Measurements from ENCODE around the gene SIL1. TPM values are rescaled to one million over a fixed set of nuclear protein-coding genes. Genes with fewer than 3 reads are reported as not detected.

SIL1 gene
- total RNA-seq, 3 donors from 2014 or later (not counting 1 experiment from before 2014, with no cell fraction given) = 16.9 to 22.5 (median 22.4) TPM

- no peak for TF ChIP-seq CTCF (IDR thresholded peaks at IDR 0.05)
- peaks cover 12 to 14% of the 10 kb centered on the region in 2 donors for H3K4me1 Mint-ChIP-seq
- no peaks in the 10 kb centered on the region for H3K9me3 Mint-ChIP-seq
- H3K27ac Mint-ChIP-seq = peak overlapping the region in 1 of 2 donors; percentile 35
- H3K9me3 ChIP-seq (ENCODE audit: control insufficient read depth, insufficient read depth, low read length) = no peaks in the 10 kb centered on the region
- 93% methylated on average over 2 of the region's 2 CpGs for WGBS (ENCODE audit: insufficient coverage)
- intact Hi-C loops (cut with micrococcal nuclease) = no loop called here
- no peaks in the 10 kb centered on the region for H3K27me3 ChIP-seq (ENCODE audit: control insufficient read depth, insufficient read depth, low read length)
- no peak overlapping the region for H3K4me3 Mint-ChIP-seq
- no peaks in the 10 kb centered on the region for H3K36me3 ChIP-seq (ENCODE audit: control insufficient read depth, insufficient read depth, low read length)
- no peak overlapping the region for H3K4me3 ChIP-seq (ENCODE audit: low read length)
- H3K4me1 ChIP-seq (ENCODE audit: control insufficient read depth, insufficient read depth, low read length) = no peaks in the 10 kb centered on the region
- no peak overlapping the region for H3K27ac ChIP-seq (ENCODE audit: low read length)
- no peaks in the 10 kb centered on the region for H3K36me3 Mint-ChIP-seq
- H3K27me3 Mint-ChIP-seq (ENCODE audit: low read depth in 2 of 2) = no peaks in the 10 kb centered on the region
- DNase-seq = no peak
- no peak for ATAC-seq
Measured at GRCh38 chr5:138936968-138937345, 261.2 kb downstream of the SIL1 start.

- Mint-ChIP-seq H3K27ac (peak overlapping the region in 1 of 2 donors; percentile 35), H3K4me3 (no peak overlapping the region), H3K9me3 (no peaks in the 10 kb centered on the region), H3K36me3 (peaks cover under 1% of the 10 kb centered on the region), H3K4me1 (peaks cover 12 to 14% of the 10 kb centered on the region in 2 donors), H3K27me3 (ENCODE audit: low read depth in 2 of 2) (no peaks in the 10 kb centered on the region)
- Histone ChIP-seq H3K27me3 (ENCODE audit: control insufficient read depth, insufficient read depth, low read length) (no peaks in the 10 kb centered on the region), H3K27ac (ENCODE audit: low read length) (no peak overlapping the region), H3K9me3 (ENCODE audit: control insufficient read depth, insufficient read depth, low read length) (no peaks in the 10 kb centered on the region), H3K4me1 (ENCODE audit: control insufficient read depth, insufficient read depth, low read length) (no peaks in the 10 kb centered on the region), H3K36me3 (ENCODE audit: control insufficient read depth, insufficient read depth, low read length) (no peaks in the 10 kb centered on the region), H3K4me3 (ENCODE audit: low read length) (no peak overlapping the region)
- 95% methylated on average over 22 of the region's 22 CpGs for WGBS (ENCODE audit: insufficient coverage)
- no peak for ATAC-seq
- no peak for TF ChIP-seq CTCF (IDR thresholded peaks at IDR 0.05)
- no peak for DNase-seq
- intact Hi-C loops (cut with micrococcal nuclease) = no loop called here
Measured at GRCh38 chr5:138936225-138936967, 261.8 kb downstream of the SIL1 start.

GRCh38 chr5:138935466-138935865 is 262.7 kb downstream of the SIL1 start:
- H3K27me3 ChIP-seq (ENCODE audit: control insufficient read depth, insufficient read depth, low read length) = no peaks in the 10 kb centered on the region
- Mint-ChIP-seq H3K4me1 (peaks cover 12 to 14% of the 10 kb centered on the region in 2 donors), H3K27me3 (ENCODE audit: low read depth in 2 of 2) (no peaks in the 10 kb centered on the region), H3K27ac (no peak overlapping the region), H3K4me3 (no peak overlapping the region), H3K36me3 (peaks cover 6% of the 10 kb centered on the region), H3K9me3 (no peaks in the 10 kb centered on the region)
- H3K4me3 ChIP-seq (ENCODE audit: low read length) = no peak overlapping the region
- peaks cover 4% of the 10 kb centered on the region for H3K36me3 ChIP-seq (ENCODE audit: control insufficient read depth, insufficient read depth, low read length)
- ATAC-seq (no peak), DNase-seq (no peak)
- intact Hi-C loops (cut with micrococcal nuclease) = no loop called here
- no peak for TF ChIP-seq CTCF (IDR thresholded peaks at IDR 0.05)
- H3K4me1 ChIP-seq (ENCODE audit: control insufficient read depth, insufficient read depth, low read length) = no peaks in the 10 kb centered on the region
- H3K9me3 ChIP-seq (ENCODE audit: control insufficient read depth, insufficient read depth, low read length) = no peaks in the 10 kb centered on the region
- 93% methylated on average over 10 of the region's 10 CpGs for WGBS (ENCODE audit: insufficient coverage)
- H3K27ac ChIP-seq (ENCODE audit: low read length) = no peak overlapping the region

- Mint-ChIP-seq H3K27ac (no peak overlapping the region), H3K36me3 (peaks cover 6% of the 10 kb centered on the region), H3K9me3 (no peaks in the 10 kb centered on the region), H3K4me3 (no peak overlapping the region), H3K4me1 (peaks cover 12 to 14% of the 10 kb centered on the region in 2 donors), H3K27me3 (ENCODE audit: low read depth in 2 of 2) (no peaks in the 10 kb centered on the region)
- 97% methylated on average over 12 of the region's 12 CpGs for WGBS (ENCODE audit: insufficient coverage)
- TF ChIP-seq CTCF (IDR thresholded peaks at IDR 0.05) = no peak
- H3K27me3 ChIP-seq (ENCODE audit: control insufficient read depth, insufficient read depth, low read length) = no peaks in the 10 kb centered on the region
- H3K36me3 ChIP-seq (ENCODE audit: control insufficient read depth, insufficient read depth, low read length) = peaks cover 4% of the 10 kb centered on the region
- no peak overlapping the region for H3K27ac ChIP-seq (ENCODE audit: low read length)
- no peak for DNase-seq
- no peaks in the 10 kb centered on the region for H3K9me3 ChIP-seq (ENCODE audit: control insufficient read depth, insufficient read depth, low read length)
- no peak overlapping the region for H3K4me3 ChIP-seq (ENCODE audit: low read length)
- intact Hi-C loops (cut with micrococcal nuclease) = no loop called here
- no peak for ATAC-seq
- H3K4me1 ChIP-seq (ENCODE audit: control insufficient read depth, insufficient read depth, low read length) = no peaks in the 10 kb centered on the region
Measured at GRCh38 chr5:138934971-138935370, 263.2 kb downstream of the SIL1 start.

Measured in natural killer cell (primary cell).